GM20000 (cell line): ENCODE data around the gene PIP4K2A.

ENCODE experiments used
- DNase-seq: peaks from one replicate; pipeline ENCODE4 v3.0.0; 2012; ENCODE audit warnings: low spot score
- CTCF ChIP-seq: IDR thresholded peaks from 2 replicates; pipeline ENCODE4 v1.5.1; 2012; ENCODE audit warnings: mild to moderate bottlenecking, control low read depth; ENCODE audit errors: extremely low read depth, missing control alignments

The PIP4K2A gene

GRCh38 chr10:22610610-22611009, 103.8 kb downstream of the PIP4K2A start:
- TF ChIP-seq CTCF = no peak

GRCh38 chr10:22609719-22610465, 104.5 kb downstream of the PIP4K2A start:
- TF ChIP-seq CTCF = no peak
- DNase-seq = no peak

More at GRCh38 chr10:22610610-22611009, 103.8 kb downstream of the PIP4K2A start:
- DNase-seq = no peak

- DNase-seq = no peak
- no peak for TF ChIP-seq CTCF
Measured at GRCh38 chr10:22609251-22609650, 105.1 kb downstream of the PIP4K2A start.

- DNase-seq = no peak
Measured at GRCh38 chr10:22607261-22607660, 107.1 kb downstream of the PIP4K2A start.

GRCh38 chr10:22606164-22606614, 108.2 kb downstream of the PIP4K2A start:
- no peak for TF ChIP-seq CTCF
- DNase-seq = peak; percentile 74

More at GRCh38 chr10:22607261-22607660, 107.1 kb downstream of the PIP4K2A start:
- TF ChIP-seq CTCF = no peak

- peak; percentile 32 for DNase-seq
- no peak for TF ChIP-seq CTCF
Measured at GRCh38 chr10:22605168-22605567, 109.2 kb downstream of the PIP4K2A start.

GRCh38 chr10:22604344-22605126, 109.8 kb downstream of the PIP4K2A start:
- no peak for DNase-seq
- TF ChIP-seq CTCF = no peak
